Activated CD4-positive, alpha-beta T cell treated with anti-CD3 and anti-CD28 coated beads, Interleukin-2, amount 10 ng/mL, durations not matched to agents 7 days and 5 days (primary cell): ENCODE measurements around the gene BIK. TPM values are rescaled to one million over a fixed set of nuclear protein-coding genes. Genes with fewer than 3 reads are reported as not detected.

Experiments used
- CTCF ChIA-PET: fragments of 350-600 bp; sonication (Branson Sonifier 250); formaldehyde crosslinking; loops from one replicate; lab custom pipeline; 2021; ENCODE audit warnings: antibody characterized with exemption; lab: Charles Lee
- POLR2A ChIA-PET: fragments of 350-600 bp; sonication (Branson Sonifier 250); formaldehyde crosslinking; loops from one replicate; lab custom pipeline; 2021; ENCODE audit warnings: antibody characterized with exemption; lab: Charles Lee
- DNase-seq: peaks from one replicate; pipeline ENCODE4 v3.0.0-alpha.2; 2020
- H3K27ac Mint-ChIP-seq: one replicate; pipeline ENCODE4 v1.8.0; 2021; ENCODE audit warnings: mild to moderate bottlenecking, moderate library complexity, mixed read lengths
- H3K27me3 Mint-ChIP-seq: one replicate; pipeline ENCODE4 v1.8.0; 2021; ENCODE audit warnings: mixed read lengths
- H3K36me3 Mint-ChIP-seq: one replicate; pipeline ENCODE4 v1.8.0; 2021; ENCODE audit warnings: low read depth, mixed read lengths
- H3K4me1 Mint-ChIP-seq: one replicate; pipeline ENCODE4 v1.8.0; 2021; ENCODE audit warnings: mixed read lengths
- H3K4me3 Mint-ChIP-seq: one replicate; pipeline ENCODE4 v1.8.0; 2021; ENCODE audit warnings: mild to moderate bottlenecking, moderate library complexity, mixed read lengths
- H3K9me3 Mint-ChIP-seq: one replicate; pipeline ENCODE4 v1.8.0; 2021; ENCODE audit warnings: mixed read lengths
- total RNA-seq, 2 experiments: library from RNA; stranded (reverse); gene quantifications; one replicate each; pipeline ENCODE4 v1.2.3, GENCODE V29; 2021

Gene BIK
- total RNA-seq, 2 experiments from 2014 or later = 1.4 to 1.9 TPM

- Mint-ChIP-seq H3K4me1 (peaks cover 8% of the 10 kb centered on the region), H3K4me3 (no peak overlapping the region), H3K27ac (peak overlapping the region; percentile 9), H3K36me3 (peaks cover 2% of the 10 kb centered on the region), H3K27me3 (no peaks in the 10 kb centered on the region), H3K9me3 (no peaks in the 10 kb centered on the region)
- DNase-seq = no peak
- ChIA-PET POLR2A (no interaction called here), CTCF (interaction anchor here (0.7 kb wide), 1 partner anchor 28 kb away, joined by 3 read pairs; no protein-coding TSS in a partner anchor)
Measured at GRCh38 chr22:43159484-43160178, 49.1 kb downstream of the BIK start.

- CTCF ChIA-PET = no interaction called here
- no peaks in the 10 kb centered on the region for H3K27me3 Mint-ChIP-seq
- peaks cover 2% of the 10 kb centered on the region for H3K36me3 Mint-ChIP-seq
- no peak overlapping the region for H3K4me3 Mint-ChIP-seq
- H3K4me1 Mint-ChIP-seq = peaks cover 6% of the 10 kb centered on the region
- POLR2A ChIA-PET = interaction anchor here (0.6 kb wide), 1 partner anchor 7 kb away, joined by 4 read pairs; no protein-coding TSS in a partner anchor
- DNase-seq = no peak
- no peaks in the 10 kb centered on the region for H3K9me3 Mint-ChIP-seq
- peak overlapping the region; percentile 33 for H3K27ac Mint-ChIP-seq
Measured at GRCh38 chr22:43160497-43161126, 50.1 kb downstream of the BIK start.

- peaks cover 2% of the 10 kb centered on the region for H3K36me3 Mint-ChIP-seq
- ChIA-PET POLR2A (no interaction called here), CTCF (interaction anchor here (2.5 kb wide), 1 partner anchor 22 kb away, joined by 8 read pairs; no protein-coding TSS in a partner anchor)
- no peak overlapping the region for H3K27ac Mint-ChIP-seq
- H3K27me3 Mint-ChIP-seq = no peaks in the 10 kb centered on the region
- no peaks in the 10 kb centered on the region for H3K9me3 Mint-ChIP-seq
- DNase-seq = no peak
- H3K4me3 Mint-ChIP-seq = no peak overlapping the region
- H3K4me1 Mint-ChIP-seq = no peaks in the 10 kb centered on the region
Measured at GRCh38 chr22:43162412-43163150, 52.0 kb downstream of the BIK start.

GRCh38 chr22:43163241-43163795 is 52.8 kb downstream of the BIK start:
- ChIA-PET CTCF (interaction anchor here (2.5 kb wide), 1 partner anchor 22 kb away, joined by 8 read pairs; no protein-coding TSS in a partner anchor), POLR2A (no interaction called here)
- Mint-ChIP-seq H3K9me3 (no peaks in the 10 kb centered on the region), H3K27me3 (no peaks in the 10 kb centered on the region), H3K27ac (no peak overlapping the region), H3K4me1 (no peaks in the 10 kb centered on the region), H3K4me3 (no peak overlapping the region), H3K36me3 (peaks cover 2% of the 10 kb centered on the region)
- DNase-seq = no peak

- POLR2A ChIA-PET = no interaction called here
- Mint-ChIP-seq H3K27me3 (no peaks in the 10 kb centered on the region), H3K27ac (no peak overlapping the region), H3K9me3 (no peaks in the 10 kb centered on the region), H3K4me3 (no peak overlapping the region), H3K36me3 (peaks cover 2% of the 10 kb centered on the region), H3K4me1 (no peaks in the 10 kb centered on the region)
- no peak for DNase-seq
- CTCF ChIA-PET = interaction anchor here (1.3 to 2.5 kb wide), 2 partner anchors 20 to 23 kb away, joined by 5 to 8 read pairs; no protein-coding TSS in a partner anchor
Measured at GRCh38 chr22:43164636-43165035, 54.1 kb downstream of the BIK start.

GRCh38 chr22:43166132-43166930 is 55.8 kb downstream of the BIK start:
- H3K36me3 Mint-ChIP-seq = peaks cover 4% of the 10 kb centered on the region
- H3K9me3 Mint-ChIP-seq = no peaks in the 10 kb centered on the region
- no peak overlapping the region for H3K27ac Mint-ChIP-seq
- CTCF ChIA-PET = no interaction called here
- peaks cover 7% of the 10 kb centered on the region for H3K4me1 Mint-ChIP-seq
- no peaks in the 10 kb centered on the region for H3K27me3 Mint-ChIP-seq
- no peak overlapping the region for H3K4me3 Mint-ChIP-seq
- POLR2A ChIA-PET = interaction anchor here (1.2 kb wide), 1 partner anchor 21 kb away, joined by 3 read pairs; no protein-coding TSS in a partner anchor
- DNase-seq = no peak

- H3K27ac Mint-ChIP-seq = no peak overlapping the region
- H3K4me1 Mint-ChIP-seq = peaks cover 9% of the 10 kb centered on the region
- CTCF ChIA-PET = interaction anchor here (0.7 kb wide), 1 partner anchor 1004 kb away, joined by 3 read pairs; no protein-coding TSS in a partner anchor
- POLR2A ChIA-PET = no interaction called here
- H3K27me3 Mint-ChIP-seq = no peaks in the 10 kb centered on the region
- no peak for DNase-seq
- H3K9me3 Mint-ChIP-seq = no peaks in the 10 kb centered on the region
- H3K4me3 Mint-ChIP-seq = no peak overlapping the region
- H3K36me3 Mint-ChIP-seq = peaks cover 4% of the 10 kb centered on the region
Measured at GRCh38 chr22:43167001-43167589, 56.5 kb downstream of the BIK start.

- ChIA-PET CTCF (interaction anchor here (1.6 kb wide), 1 partner anchor 14 kb away, joined by 3 read pairs; no protein-coding TSS in a partner anchor), POLR2A (no interaction called here)
- no peak overlapping the region for H3K4me3 Mint-ChIP-seq
- peaks cover 6% of the 10 kb centered on the region for H3K36me3 Mint-ChIP-seq
- peaks cover 9% of the 10 kb centered on the region for H3K4me1 Mint-ChIP-seq
- no peaks in the 10 kb centered on the region for H3K9me3 Mint-ChIP-seq
- H3K27ac Mint-ChIP-seq = no peak overlapping the region
- DNase-seq = no peak
- H3K27me3 Mint-ChIP-seq = no peaks in the 10 kb centered on the region
Measured at GRCh38 chr22:43168471-43169309, 58.1 kb downstream of the BIK start.

- Mint-ChIP-seq H3K27me3 (no peaks in the 10 kb centered on the region), H3K9me3 (no peaks in the 10 kb centered on the region), H3K4me3 (no peak overlapping the region), H3K4me1 (peaks cover 9% of the 10 kb centered on the region), H3K27ac (no peak overlapping the region), H3K36me3 (peaks cover 6% of the 10 kb centered on the region)
- ChIA-PET POLR2A (interaction anchor here (0.6 kb wide), 1 partner anchor 491 kb away, joined by 3 read pairs; no protein-coding TSS in a partner anchor), CTCF (interaction anchor here (1.0 to 1.6 kb wide), 3 partner anchors 10 to 18 kb away, joined by 3 to 4 read pairs (median 3); no protein-coding TSS in a partner anchor)
- no peak for DNase-seq
Measured at GRCh38 chr22:43169310-43170130, 59.0 kb downstream of the BIK start.

- H3K36me3 Mint-ChIP-seq = peaks cover 6% of the 10 kb centered on the region
- H3K4me1 Mint-ChIP-seq = peaks cover 9% of the 10 kb centered on the region
- no peak overlapping the region for H3K27ac Mint-ChIP-seq
- H3K27me3 Mint-ChIP-seq = no peaks in the 10 kb centered on the region
- ChIA-PET POLR2A (interaction anchor here (0.6 kb wide), 1 partner anchor 490 kb away, joined by 3 read pairs; no protein-coding TSS in a partner anchor), CTCF (interaction anchor here (0.6 to 1.3 kb wide), 3 partner anchors 9 to 103 kb away, joined by 3 to 4 read pairs (median 3); no protein-coding TSS in a partner anchor)
- no peak for DNase-seq
- H3K4me3 Mint-ChIP-seq = no peak overlapping the region
- H3K9me3 Mint-ChIP-seq = no peaks in the 10 kb centered on the region
Measured at GRCh38 chr22:43170131-43170480, 59.6 kb downstream of the BIK start.
